Germinal center (tissue), 1 donor: ENCODE data around the gene SLC39A11.
"Not testable (repeated sequence)": the region's sequence is repeated elsewhere in the genome, so short reads cannot be mapped to it uniquely, and the experiment has no call there.

Experiments used
- DNase-seq: peaks from one replicate; pipeline ENCODE4 v3.0.0; 2012; ENCODE audit warnings: mixed read lengths, low spot score

Gene SLC39A11

DNA sequence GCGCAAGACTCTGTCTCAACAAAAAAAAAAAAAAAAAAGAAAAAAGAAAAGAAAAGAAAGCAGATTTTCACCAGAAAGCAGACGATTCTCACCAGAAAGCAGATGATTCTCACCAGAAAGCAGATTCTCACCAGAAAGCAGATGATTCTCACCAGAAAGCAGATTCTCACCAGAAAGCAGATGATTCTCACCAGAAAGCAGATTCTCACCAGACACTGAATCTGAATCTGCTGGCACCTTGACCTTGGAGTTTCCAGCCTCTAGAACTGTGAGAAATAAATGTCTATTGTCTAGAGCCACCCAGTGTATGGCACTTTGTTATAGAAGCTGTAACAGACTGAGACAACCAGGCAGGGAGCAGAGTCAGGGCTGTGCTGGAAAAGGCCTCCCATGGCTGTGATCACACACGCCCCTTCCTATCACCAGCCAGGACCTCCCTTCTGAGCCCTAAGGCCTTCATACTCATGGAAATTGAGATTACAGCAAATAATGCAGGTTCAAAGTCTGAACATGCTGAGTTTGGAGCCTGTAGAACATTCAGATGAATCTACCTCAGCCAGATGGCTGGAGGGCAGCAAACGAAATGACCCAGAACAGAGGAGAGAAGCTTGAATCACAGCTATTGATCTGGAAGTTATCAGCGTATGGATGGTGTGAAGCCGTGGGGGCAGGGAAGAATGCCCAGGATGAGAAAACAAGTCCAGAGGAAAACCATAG is 309.3 kb downstream of the SLC39A11 start:
- DNase-seq = no peak

DNA sequence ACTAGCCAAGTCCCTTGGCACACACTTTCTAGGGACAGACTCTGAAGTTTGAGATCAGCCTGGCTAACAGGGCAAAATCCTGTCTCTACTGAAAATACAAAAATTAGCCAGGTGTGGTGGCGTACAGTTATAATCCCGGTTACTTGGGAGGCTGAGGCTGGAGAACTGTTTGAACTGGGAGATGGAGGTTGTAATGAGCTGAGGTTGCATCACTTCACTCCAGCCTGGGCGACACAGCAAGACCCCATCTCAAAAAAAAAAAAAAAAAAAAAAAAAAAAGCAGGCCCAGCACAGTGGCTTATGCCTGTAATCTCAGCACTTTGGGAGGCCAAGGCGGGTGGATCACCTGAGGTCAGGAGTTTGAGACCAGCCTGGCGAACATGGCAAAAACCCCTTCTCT is 310.1 kb downstream of the SLC39A11 start:
- not testable (repeated sequence) for DNase-seq

DNA sequence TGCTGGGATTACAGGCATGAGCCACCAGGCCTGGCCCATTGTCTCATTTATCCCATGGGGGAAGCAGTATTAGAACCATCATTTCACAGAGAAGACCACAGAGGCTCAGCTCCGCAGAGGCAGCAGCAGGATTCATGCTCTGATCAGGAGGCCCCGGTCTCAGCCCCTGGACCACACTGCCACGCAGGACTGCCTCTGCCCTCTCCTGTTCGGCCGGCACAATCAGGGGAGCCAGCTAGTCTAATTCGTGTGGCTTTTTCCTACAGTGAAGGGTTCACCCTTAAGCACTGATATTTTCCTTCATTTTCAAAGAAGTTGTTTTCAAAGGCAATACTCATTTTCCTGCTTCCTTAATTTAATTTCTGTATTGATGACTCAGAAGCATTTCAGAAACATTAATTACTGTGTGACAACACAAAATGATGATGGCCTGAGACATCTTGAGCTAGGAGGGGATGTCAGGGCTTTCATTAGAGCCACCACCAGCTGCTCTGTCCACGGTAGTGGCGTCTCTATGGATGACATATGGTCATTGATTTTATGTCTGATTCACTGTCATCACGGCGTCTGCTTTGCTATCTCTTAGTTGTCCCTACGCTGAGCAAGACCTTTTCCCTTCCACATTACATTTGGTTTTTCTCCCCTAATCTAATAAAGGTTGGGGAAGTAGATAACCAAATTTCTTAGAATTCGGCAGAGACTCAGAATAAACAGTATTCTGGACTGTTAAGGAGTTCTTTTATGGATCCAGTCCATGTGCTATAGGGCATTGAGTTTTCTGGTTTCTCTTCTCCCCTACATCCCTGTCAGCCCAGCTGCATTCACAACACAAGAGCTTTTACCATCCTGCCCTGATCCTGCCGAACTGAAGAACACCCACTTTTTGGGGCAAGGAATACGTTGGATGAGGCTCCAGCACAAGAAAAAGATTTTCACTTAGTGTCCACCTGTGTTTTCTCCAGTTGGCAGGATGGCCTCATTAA is 314.0 kb downstream of the SLC39A11 start:
- no peak for DNase-seq

DNA sequence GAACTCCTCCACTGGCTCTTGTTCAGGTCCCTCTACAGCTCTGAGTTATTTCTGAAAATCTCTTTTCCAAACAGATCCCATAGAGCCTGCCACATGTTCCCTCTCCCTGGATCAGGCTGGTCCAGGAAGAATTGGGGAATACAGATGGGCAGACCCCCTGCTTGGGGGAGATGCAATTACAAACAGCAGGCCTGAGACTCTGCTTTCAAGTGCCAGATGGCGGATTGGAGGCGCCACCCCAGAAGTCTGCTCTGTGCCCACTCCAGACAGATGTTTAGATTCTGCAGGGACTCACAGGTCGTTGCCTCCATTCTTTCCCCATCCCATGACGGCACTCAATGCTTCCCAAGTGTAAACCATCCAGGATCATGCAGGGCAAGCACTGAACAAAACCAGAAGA is 316.6 kb downstream of the SLC39A11 start:
- no peak for DNase-seq

DNA sequence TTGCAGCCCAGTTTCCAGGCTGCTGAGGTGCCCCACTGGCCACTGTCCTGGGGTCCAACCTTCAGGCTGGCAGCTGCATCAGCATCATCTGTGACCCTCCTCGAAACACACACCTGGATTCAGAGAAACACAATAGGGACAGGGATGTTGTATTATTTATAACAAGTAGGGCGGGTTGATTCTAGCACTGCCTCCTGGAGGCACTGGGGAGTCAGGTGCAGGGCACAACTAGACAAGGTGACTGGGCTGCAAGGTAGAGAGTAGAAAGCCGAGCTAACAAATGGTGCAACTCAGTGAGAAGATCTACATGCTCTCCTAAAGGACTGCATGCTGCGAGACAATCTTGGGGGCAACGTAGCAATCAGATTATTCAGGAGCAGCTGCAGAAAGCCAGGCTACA is 317.3 kb downstream of the SLC39A11 start:
- DNase-seq = no peak

DNA sequence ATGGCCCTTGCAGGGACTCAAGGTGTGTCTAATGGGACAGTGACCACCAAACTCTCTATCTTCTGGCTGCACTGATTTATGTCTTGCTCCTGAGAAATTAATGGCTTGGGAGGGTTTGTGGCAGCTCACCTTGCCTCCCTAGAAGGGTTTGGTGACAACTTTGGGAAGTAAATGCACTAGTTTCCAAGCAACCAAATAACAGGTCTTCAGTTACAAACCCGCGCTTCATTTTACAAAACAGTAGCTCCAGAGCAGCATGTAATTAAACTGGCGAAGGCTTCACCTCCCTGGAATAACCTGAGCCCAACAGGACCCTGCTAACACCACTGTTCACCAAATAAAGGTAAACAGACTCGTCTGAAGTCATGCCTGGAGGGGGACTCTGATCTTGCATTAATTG is 318.3 kb downstream of the SLC39A11 start:
- DNase-seq = no peak

DNA sequence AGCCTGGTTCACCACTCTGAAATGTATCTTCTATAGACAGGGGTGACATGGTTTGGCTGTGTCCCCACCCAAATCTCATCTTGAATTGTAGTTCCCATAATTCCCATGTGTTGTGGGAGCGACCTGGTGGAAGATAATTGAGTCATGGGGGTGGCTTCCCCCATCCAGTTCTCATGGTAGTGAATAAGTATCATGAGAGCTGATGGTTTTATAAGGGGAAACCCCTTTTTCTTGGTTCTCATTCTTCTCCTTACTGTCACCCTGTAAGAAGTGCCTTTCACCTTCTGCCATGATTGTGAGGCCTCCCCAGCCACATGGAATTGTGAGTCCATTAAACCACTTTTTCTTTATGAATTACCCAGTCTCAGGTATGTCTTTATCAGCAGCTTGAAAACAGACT is 319.3 kb downstream of the SLC39A11 start:
- DNase-seq = not testable (repeated sequence)

DNA sequence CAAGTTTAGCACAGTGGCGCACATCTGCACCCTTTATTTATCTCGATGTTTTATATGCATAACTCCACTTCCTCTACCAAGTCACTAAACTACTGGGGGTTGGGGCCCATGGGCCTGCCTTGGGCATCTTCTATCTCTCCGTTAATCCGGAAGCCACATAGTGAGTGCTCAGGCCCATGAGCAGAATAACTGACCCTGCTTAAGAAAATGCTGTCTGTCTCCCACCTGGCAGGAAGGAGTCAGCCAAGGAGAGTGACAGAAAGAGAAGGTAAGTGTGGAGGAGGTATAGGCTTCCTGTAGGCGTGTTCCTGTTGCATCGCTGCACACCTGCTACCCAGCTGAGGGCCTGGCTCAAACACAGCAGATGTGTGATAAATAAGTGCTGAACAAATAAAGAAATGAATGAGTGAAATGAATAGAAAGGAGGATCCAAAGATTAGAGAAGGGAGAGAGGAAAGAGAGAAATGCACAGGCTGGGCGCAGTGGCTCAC is 320.1 kb downstream of the SLC39A11 start:
- peak; percentile 45 for DNase-seq

DNA sequence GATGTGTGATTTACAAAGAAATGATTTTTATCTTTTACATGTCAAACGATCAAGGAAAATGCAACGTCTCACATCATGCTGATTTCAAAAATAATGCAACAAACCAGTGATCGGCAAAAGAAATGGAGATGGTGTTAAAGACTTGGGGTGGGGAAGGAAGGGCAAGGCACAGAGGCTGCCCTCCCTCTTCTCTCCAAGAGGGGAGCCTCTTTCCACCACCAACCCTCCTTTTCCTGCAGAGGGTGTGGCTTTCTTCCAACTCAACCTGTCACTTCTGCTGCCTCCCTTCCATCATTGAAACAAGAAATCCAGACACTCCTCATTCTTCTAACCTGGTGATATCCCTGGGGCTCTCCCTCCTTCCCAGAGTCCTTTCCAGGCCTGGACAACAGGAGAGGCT is 320.8 kb downstream of the SLC39A11 start:
- DNase-seq = peak; percentile 24

DNA sequence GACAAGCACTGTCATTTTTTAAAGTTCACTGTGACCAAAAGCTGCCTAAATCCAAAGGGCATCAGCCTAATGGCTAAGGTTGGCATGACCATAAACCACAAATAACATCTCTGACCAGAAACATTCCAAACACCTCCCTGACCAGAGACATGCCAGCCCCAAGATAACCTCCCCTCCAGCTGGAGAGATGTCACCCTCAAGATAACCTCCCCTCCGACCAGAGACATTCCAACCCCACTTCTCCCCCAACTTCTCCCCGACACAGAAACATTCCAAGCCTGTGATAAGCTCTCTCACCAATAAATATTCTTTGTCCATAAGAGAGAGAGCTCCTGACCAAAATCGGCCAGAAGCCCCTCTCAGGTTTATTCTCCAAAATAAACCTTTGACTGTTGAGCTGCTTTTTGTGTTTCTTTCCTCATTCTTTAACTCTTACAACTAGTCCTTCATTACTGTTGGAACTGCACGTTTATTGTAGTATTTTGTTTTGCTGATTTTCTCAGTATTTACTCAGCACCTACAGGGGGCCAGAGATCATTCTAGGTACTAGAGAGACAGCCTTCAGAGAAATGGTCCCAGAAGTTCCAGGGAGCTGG is 325.6 kb downstream of the SLC39A11 start:
- DNase-seq = no peak

DNA sequence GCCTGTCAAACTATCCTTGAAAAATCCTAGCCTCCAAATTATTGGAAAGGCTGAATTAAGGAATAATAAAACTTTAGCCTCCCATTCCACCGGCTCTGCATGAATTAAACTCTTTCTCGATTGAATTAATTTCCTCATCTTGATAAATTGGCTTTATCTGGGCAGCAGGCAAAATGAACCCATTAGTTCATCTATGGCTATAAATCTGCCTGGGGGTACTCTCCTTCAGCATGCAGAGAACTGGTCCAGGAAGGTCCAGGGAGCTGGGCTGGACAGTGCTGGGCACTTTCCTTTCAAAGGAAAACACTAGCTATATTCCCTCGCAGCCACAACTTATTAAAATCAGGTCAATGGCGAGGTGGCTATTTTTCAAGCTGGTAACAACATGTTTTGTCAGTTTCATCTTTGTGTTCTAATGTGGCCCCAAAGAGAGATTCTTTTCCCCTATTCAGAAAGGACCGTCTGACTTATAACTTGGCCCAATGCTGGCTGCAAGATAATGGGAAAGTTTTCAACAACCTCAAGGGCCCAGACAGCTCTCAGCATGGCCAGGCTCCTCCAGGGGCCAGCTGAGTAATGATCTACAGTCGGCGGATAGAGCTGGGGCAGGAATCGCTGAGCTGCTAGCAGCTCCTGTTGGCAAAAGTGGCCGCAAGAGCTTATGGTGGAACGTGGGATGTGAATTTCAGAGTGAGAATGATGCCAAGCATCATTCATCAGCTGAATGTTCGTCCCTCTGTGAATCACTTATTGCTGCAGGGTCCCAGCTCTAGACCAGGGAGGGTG is 326.9 kb downstream of the SLC39A11 start:
- DNase-seq = no peak

DNA sequence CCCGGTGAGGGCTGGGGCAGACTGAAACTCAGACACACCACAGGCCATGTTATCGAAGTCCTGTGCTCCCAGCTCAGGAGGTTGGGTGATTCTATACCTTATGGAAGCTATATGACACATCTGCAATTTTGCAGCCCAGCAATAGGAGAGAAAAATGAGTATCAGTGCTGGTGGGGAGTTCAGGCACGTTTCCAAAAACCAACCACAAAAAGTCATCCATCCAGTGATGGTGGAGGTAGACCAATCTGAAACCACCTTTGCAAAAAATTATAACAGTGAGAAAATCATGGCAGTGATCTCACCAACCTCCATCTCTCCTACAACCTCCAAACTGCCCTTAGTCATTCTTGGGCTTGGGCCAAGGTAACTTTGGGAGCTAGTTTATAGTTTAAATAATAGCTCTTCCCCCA is 327.9 kb downstream of the SLC39A11 start:
- no peak for DNase-seq

DNA sequence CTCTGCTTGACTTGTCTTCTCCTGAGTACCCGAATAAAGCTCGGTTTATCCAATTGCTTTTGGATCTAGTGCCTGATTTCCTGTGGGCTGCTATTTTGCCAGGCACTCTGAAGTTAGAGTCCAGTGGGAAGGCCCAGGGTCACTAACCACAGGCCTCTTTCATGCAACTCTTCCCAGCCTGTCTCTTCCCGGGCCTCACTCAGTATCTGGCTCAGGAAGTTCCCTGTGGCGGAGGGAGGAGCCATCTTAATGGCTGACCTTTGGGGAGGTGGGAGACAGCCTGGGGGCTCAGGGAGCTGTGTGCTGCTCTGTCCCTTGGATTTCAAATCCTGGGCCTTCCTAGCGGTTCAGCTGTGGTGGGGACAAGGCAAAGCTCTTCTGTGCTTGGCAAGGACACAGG is 328.5 kb downstream of the SLC39A11 start:
- DNase-seq = no peak

DNA sequence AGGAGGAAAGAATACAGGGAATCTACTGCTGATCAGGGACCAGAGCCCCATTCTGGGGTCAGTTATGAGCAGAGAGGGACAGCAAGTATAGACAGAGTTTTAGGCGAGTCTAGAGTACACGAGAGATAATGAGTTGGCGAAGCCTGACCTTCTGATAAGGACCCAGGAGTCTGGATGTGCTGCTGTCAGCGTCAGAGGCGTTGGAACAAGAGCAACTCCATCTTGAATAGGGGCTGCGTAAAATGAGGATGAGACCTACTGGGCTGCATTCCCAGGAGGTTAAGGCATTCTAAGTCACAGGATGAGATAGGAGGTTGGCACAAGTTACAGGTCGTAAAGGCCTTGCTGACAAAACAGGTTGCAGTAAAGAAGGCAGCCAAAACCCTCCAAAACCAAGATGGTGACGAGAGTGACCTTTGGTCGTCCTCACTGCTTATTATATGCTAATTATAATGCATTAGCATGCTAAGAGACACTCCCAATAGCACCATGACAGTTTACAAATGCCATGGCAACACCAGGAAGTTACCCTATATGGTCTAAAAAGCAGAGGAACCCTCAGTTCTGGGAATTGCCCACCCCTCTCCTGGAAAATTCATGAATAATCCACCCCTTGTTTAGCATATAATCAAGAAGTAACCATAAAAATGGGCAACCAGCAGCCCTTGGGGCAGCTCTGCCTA is 330.5 kb downstream of the SLC39A11 start:
- DNase-seq = not testable (repeated sequence)

DNA sequence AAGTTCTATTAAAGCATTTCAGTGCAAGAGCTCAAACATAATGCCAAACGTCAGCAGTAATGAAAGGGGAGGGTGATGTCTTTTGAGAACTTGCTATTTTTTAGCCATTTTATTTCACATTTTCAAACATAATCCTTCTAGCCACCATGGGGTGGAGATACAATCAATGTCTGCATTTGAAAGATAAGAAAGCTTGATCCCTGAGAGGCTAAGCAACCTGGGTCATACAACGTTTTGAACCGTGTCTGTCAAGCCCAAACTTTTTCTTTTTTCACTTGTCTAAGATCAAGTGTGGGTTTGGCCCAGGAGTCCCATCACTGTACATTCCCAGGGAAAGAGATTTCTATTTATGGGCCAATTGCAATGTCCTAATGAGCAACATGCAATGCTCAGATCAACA is 331.1 kb downstream of the SLC39A11 start:
- DNase-seq = no peak

DNA sequence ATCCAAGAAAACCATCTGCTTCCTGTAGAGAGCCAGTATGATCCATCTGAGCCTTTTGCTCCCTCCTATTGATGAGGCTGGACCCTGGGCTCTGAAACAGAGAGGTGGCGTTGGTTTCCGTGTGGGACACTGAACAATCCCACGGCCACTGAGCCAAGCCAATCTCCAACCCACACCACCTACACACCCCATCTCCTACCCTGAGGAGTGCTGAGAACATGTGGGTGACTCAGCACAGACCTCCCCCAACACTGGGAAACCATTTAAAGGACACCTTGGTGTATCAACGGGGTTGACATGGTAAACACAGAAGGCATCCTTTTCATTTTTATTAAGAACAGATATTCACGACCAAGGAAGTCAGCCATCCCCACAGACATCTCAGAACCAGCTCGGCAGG is 332.1 kb downstream of the SLC39A11 start:
- no peak for DNase-seq

DNA sequence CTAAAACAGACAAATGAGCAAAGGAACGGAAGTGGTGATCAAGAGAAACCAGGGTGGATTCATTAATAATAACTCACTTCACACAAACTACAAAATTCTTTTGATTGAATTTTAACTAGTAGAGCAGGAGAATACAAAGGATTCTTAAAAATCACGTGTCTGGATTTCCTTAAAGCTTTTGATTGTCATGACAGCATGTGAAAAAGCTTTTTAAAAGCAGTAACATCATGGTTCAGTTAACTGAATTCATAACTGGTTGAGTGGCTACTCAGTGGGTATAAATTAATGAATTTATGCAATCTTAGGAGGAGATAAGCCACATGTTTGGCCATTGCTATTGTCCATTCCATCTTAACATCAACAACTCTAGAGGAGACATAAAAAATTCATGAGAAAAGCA is 333.2 kb downstream of the SLC39A11 start:
- DNase-seq = no peak

DNA sequence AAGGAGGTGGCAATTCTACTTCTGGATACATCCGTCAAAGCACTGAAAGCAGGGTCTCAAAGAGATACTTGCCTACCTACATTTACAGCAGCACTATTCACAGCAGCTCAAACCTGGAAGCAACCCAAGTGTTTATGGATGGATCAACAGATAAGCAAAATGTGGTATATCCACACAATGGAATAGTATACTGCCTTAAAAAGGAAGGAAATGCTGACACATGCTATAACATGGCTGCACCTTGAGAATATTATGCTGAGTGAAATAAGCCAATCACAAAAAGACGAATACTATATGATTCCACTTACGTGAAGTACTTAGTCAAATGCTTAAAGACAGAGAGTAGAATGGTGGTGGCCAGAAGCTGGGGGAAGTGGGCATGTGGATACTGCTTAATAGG is 336.2 kb downstream of the SLC39A11 start:
- no peak for DNase-seq

DNA sequence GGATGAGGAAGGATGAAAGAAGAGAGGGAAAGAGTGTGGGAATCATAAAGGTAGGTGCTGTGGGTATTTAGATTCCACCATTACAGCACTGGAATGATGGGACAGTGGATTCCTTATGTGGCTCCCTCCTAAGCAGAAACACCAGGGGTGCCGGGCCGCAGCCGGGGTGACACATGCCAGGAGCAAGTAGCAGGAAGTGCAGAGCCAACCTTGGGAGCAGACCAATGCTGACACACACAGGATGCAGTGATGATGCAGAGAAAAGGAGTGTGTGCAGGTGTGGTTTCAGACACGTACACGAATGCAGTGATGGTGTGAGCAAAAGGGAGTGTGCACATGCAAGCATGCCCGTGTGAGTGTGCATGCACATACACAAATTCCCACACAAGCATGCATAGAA is 338.0 kb downstream of the SLC39A11 start:
- DNase-seq = no peak

DNA sequence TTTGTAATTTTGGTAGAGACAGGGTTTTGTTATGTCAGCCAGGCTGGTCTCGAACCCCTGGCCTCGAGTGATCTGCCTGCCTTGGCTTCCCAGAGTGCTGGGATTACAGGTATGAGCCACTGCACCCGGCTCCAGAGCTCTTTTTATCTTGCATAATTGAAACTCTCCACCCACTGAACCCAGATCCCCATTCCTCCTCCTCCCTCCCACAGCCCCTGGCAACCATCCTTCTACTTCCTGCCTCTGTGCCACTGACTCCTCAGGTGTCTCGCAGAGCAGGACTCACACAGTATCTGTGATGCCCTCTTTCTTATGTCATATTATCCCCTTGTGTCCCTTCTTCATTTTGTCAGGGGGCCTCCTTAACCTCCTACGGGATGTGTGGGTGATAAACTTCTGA is 340.7 kb downstream of the SLC39A11 start:
- DNase-seq = no peak

DNA sequence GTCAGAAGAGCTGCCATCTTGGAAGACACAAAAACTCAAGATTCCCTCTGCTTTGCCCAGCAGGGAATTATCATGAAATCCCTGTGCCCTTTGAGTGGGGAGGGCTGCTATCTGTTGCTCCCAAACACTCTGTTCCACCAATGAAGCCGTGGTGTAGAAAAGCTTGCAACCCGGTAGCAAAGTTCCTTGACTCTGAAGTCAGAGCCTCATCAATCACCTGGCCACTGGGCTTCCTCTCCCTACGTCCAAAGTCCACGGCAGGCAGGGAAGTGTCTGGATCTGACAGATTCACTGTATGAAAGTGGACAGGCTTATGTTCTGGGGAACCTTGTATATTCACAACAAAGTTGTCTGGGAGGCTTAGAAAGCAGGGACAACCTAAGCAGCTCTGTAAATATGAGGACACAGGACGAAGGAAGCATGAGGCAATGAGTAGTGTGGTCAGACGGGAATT is 343.3 kb downstream of the SLC39A11 start:
- no peak for DNase-seq
